GM06990 (cell line): Measurements from ENCODE around the gene LPCAT1.

Experiments used
- DNase-seq: peaks from one replicate; pipeline ENCODE4 v3.0.0-alpha.2; 2011; ENCODE audit not compliant: insufficient read length; ENCODE audit errors: extremely low read depth
- H3K27me3 ChIP-seq: replicated peaks from 2 replicates; pipeline ENCODE4 v1.6.0; 2011; ENCODE audit warnings: low read length; ENCODE audit not compliant: control insufficient read depth, insufficient read depth
- H3K36me3 ChIP-seq: 2 replicates; pipeline ENCODE4 v1.5.1; 2011; ENCODE audit warnings: low read length; ENCODE audit not compliant: control insufficient read depth, insufficient read depth
- H3K4me3 ChIP-seq: replicated peaks from 2 replicates; pipeline ENCODE4 v1.5.1; 2011; ENCODE audit warnings: low read depth, mild to moderate bottlenecking, control low read depth, low read length
- TF ChIP-seq, protein P1 (sequence below): IDR thresholded peaks from 2 replicates; pipeline ENCODE4 v1.5.1; 2011; ENCODE audit warnings: low read length, control low read depth, mild to moderate bottlenecking, inconsistent platforms; ENCODE audit not compliant: insufficient read depth, poor library complexity, severe bottlenecking

Gene LPCAT1

GRCh38 chr5:1415059-1415425, 108.7 kb downstream of the LPCAT1 start:
- TF ChIP-seq, protein P1, sequence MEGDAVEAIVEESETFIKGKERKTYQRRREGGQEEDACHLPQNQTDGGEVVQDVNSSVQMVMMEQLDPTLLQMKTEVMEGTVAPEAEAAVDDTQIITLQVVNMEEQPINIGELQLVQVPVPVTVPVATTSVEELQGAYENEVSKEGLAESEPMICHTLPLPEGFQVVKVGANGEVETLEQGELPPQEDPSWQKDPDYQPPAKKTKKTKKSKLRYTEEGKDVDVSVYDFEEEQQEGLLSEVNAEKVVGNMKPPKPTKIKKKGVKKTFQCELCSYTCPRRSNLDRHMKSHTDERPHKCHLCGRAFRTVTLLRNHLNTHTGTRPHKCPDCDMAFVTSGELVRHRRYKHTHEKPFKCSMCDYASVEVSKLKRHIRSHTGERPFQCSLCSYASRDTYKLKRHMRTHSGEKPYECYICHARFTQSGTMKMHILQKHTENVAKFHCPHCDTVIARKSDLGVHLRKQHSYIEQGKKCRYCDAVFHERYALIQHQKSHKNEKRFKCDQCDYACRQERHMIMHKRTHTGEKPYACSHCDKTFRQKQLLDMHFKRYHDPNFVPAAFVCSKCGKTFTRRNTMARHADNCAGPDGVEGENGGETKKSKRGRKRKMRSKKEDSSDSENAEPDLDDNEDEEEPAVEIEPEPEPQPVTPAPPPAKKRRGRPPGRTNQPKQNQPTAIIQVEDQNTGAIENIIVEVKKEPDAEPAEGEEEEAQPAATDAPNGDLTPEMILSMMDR: no peak
- Histone ChIP-seq H3K27me3 (peaks cover 1% of the 10 kb centered on the region; the same call in 1 of the 2 replicates), H3K36me3 (no peaks in the 10 kb centered on the region), H3K4me3 (no peak overlapping the region)
- no peak for DNase-seq

DNA sequence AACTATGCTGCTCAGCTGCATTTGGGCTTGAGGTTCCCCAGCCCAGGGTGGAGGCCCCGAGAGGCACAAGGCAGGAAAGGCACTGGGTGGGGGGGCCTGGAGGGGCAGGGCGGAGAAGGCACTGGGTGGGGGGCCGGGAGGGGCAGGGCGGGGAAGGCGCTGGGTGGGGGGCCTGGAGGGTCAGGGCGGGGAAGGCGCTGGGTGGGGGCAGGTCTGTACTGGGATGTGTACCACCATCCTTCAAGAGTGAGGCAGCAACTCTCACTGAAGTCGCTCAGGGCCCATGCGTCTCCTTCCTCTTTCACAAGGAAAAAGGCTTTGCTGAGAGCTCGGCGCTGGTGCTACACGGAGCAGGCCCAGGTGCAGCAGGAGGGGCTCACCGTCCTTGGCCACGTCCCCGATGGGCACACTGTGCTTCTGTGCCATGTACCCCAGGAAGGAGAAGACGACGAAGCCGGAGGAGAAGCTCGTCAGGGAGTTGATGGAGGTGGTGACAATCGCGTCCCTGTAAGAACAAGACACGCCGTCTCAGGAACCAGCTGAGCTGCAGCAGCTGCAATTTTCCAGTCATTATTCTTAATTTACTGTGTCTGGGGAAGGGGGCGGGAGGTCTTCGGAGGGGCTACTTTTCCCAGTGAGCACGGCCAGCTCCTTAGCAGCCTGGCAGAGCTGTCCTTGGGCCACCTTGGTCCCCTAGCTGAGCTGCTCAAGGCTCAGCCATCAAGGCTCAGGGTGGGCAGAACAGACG, 109.3 kb downstream of the LPCAT1 start:
- TF ChIP-seq, protein P1: no peak
- H3K27me3 ChIP-seq: peaks cover 1% of the 10 kb centered on the region; the same call in 1 of the 2 replicates
- no peaks in the 10 kb centered on the region for H3K36me3 ChIP-seq
- H3K4me3 ChIP-seq: no peak overlapping the region
- DNase-seq: no peak

- H3K27me3 ChIP-seq: peaks cover 1% of the 10 kb centered on the region; the same call in 1 of the 2 replicates
- no peaks in the 10 kb centered on the region for H3K36me3 ChIP-seq
- DNase-seq: no peak
- TF ChIP-seq, protein P1: no peak
- H3K4me3 ChIP-seq: no peak overlapping the region
Observed at GRCh38 chr5:1413611-1414241, 110.0 kb downstream of the LPCAT1 start.

DNA sequence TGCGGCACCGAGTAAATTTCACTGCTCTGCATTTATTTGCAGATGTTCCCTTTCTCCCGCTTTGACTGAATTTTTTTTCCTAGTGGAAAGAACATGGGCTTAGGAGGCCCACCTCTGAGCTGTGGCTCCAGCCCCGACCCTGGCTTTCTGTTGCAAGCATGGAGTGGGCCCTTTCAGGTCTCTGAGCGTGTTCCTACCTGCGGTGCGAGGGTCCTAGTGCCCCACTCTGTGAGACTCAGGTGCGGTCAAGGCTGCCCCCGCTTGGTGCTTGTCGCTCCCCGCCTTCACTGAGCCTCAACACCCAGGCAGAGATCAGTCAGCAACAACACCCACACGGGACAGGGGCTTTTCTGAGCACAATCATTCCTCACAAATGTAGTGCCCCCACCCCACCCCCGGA, 110.5 kb downstream of the LPCAT1 start:
- Histone ChIP-seq H3K27me3 (peaks cover 1% of the 10 kb centered on the region; the same call in 1 of the 2 replicates), H3K4me3 (no peak overlapping the region), H3K36me3 (no peaks in the 10 kb centered on the region)
- DNase-seq: no peak
- TF ChIP-seq, protein P1: no peak

DNA sequence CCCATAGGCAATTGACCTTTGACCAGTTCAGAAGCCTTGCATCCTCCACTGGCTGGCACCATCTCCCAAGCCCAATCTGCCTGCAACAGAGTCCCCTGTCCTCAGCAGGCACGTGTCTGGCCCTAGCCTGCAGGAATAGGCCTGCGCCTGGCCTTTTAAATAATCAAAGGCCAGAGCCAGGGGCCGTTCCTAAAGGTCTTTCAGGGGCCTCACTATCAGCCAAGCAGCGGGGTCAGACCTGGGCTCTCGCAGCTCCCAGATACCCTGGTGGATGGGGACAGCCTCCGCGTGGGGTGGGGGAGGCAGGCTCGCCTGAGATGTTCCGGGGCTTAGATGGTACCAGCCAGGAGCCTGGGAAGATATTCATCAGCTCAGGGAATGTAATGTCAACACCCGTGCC, 111.1 kb downstream of the LPCAT1 start:
- no peak for DNase-seq
- Histone ChIP-seq H3K4me3 (no peak overlapping the region), H3K36me3 (no peaks in the 10 kb centered on the region), H3K27me3 (peaks cover 1% of the 10 kb centered on the region; the same call in 1 of the 2 replicates)
- TF ChIP-seq, protein P1: no peak

DNA sequence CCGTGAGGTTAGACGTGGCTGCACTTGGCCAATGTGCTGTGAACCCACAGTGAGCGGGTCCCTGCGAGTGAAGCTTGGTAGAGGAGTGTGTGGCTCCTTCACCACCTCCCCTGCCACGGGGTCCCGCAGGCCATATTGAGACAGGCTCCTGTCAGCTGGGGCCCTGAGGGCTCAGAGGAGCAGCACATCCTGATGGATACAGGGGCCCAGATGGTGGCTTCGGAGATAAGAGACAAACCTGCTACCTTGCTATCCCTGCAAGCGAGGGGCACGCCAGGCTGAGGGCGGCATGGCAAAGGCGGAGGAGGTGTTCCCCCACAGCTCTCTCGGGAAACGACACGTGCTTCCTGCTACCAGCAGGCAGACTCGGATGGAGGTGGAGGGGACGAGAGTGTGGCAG, 111.6 kb downstream of the LPCAT1 start:
- no peak for DNase-seq
- Histone ChIP-seq H3K36me3 (no peaks in the 10 kb centered on the region), H3K4me3 (no peak overlapping the region), H3K27me3 (peaks cover 1% of the 10 kb centered on the region; the same call in 1 of the 2 replicates)
- TF ChIP-seq, protein P1: no peak
